HepG2 (cell line): ENCODE measurements around the gene ZNF264. TPM values are rescaled to one million over a fixed set of nuclear protein-coding genes. Genes with fewer than 3 reads are reported as not detected.

Experiments
- ARHGAP35 ChIP-seq: sonication (generic); formaldehyde crosslinking; IDR thresholded peaks from 2 replicates; pipeline ENCODE4 v1.9.0; 2022; ENCODE audit warnings: mild to moderate bottlenecking, inconsistent platforms, moderate library complexity, missing genetic modification reagents, borderline replicate concordance
- ATAD3A ChIP-seq: sonication (generic); formaldehyde crosslinking; IDR thresholded peaks from 2 replicates; pipeline ENCODE4 v1.4.0; 2020; ENCODE audit warnings: missing genetic modification reagents
- FOSL2 ChIP-seq: sonication (generic); formaldehyde crosslinking; IDR thresholded peaks from 2 replicates; pipeline ENCODE4 v1.4.0; 2020; ENCODE audit warnings: missing genetic modification reagents
- FOXA1 ChIP-seq, 2 experiments: fragments of 450-650 bp in 1 of 2; sonication (generic) in 1 of 2; formaldehyde crosslinking in 1 of 2; IDR thresholded peaks; 2 replicates each; pipeline versions ENCODE4 v1.4.0 to v1.6.1; 2016 to 2020; ENCODE audit warnings: missing genetic modification reagents in 1 of 2
- GATAD1 ChIP-seq: IDR thresholded peaks from 2 replicates; pipeline ENCODE4 v1.6.1; 2016; ENCODE audit warnings: missing genetic modification reagents, missing compliant biosample characterization
- HNF4G ChIP-seq, 2 experiments: sonication (generic) in 1 of 2; formaldehyde crosslinking in 1 of 2; IDR thresholded peaks; 2 replicates each; pipeline versions ENCODE4 v1.4.0 to v1.6.1; 2011 to 2020; ENCODE audit warnings: borderline replicate concordance in 2 of 2, low read depth in 2 of 2, mild to moderate bottlenecking in 2 of 2, low read length in 1 of 2, missing genetic modification reagents in 1 of 2, moderate library complexity in 1 of 2
- IKZF1 ChIP-seq: fragments of 450-650 bp; IDR thresholded peaks from 2 replicates; pipeline ENCODE4 v1.7.1; 2016
- KLF11 ChIP-seq: IDR thresholded peaks from 2 replicates; pipeline ENCODE4 v1.6.1; 2016; ENCODE audit warnings: missing compliant biosample characterization
- NR2C2 ChIP-seq: sonication (generic); formaldehyde crosslinking; IDR thresholded peaks from 2 replicates; pipeline ENCODE4 v1.4.0; 2020; ENCODE audit warnings: missing genetic modification reagents, mild to moderate bottlenecking, moderate library complexity, borderline replicate concordance
- SOX13 ChIP-seq, 3 experiments: fragments of 450-650 bp in 1 of 3; sonication (generic) in 1 of 3; formaldehyde crosslinking in 1 of 3; IDR thresholded peaks in 2 of 3; conservative IDR thresholded peaks in 1 of 3; 2 replicates each; pipeline versions ENCODE4 v1.5.0 to v1.6.1; 2016 to 2020; ENCODE audit warnings: antibody characterized with exemption in 1 of 3, mild to moderate bottlenecking in 1 of 3, missing compliant biosample characterization in 1 of 3, missing genetic modification reagents in 1 of 3, moderate library complexity in 1 of 3
- SP1 ChIP-seq, 2 experiments: fragments of 450-650 bp in 1 of 2; sonication (generic) in 1 of 2; formaldehyde crosslinking in 1 of 2; IDR thresholded peaks; 2 replicates each; pipeline versions ENCODE4 v1.4.0 to v1.6.1; 2016 to 2020; ENCODE audit warnings: missing genetic modification reagents in 1 of 2
- SYNCRIP ChIP-seq: fragments of 200-400 bp; formaldehyde crosslinking; IDR thresholded peaks from 2 replicates; pipeline ENCODE4 v1.6.1; 2018; ENCODE audit warnings: mild to moderate bottlenecking, low read depth, low read length; ENCODE audit not compliant: insufficient read depth
- ZBTB44 ChIP-seq: sonication (generic); formaldehyde crosslinking; IDR thresholded peaks from 2 replicates; pipeline ENCODE4 v1.4.0; 2020; ENCODE audit warnings: missing genetic modification reagents
- ZNF335 ChIP-seq: sonication (generic); formaldehyde crosslinking; IDR thresholded peaks from 2 replicates; pipeline ENCODE4 v1.4.0; 2020; ENCODE audit warnings: missing genetic modification reagents
- ZNF34 ChIP-seq: sonication (generic); formaldehyde crosslinking; IDR thresholded peaks from 2 replicates; pipeline ENCODE4 v1.4.0; 2020; ENCODE audit warnings: mild to moderate bottlenecking, missing genetic modification reagents, borderline replicate concordance
- ZNF431 ChIP-seq: sonication (generic); formaldehyde crosslinking; IDR thresholded peaks from 2 replicates; pipeline ENCODE4 v1.9.0; 2022; ENCODE audit warnings: missing genetic modification reagents, low read depth, mild to moderate bottlenecking, borderline replicate concordance
- ZNF451 ChIP-seq: sonication (generic); formaldehyde crosslinking; IDR thresholded peaks from 2 replicates; pipeline ENCODE4 v1.5.0; 2020; ENCODE audit warnings: mild to moderate bottlenecking, missing genetic modification reagents
- ZNF572 ChIP-seq: sonication (generic); formaldehyde crosslinking; IDR thresholded peaks from 2 replicates; pipeline ENCODE4 v1.5.1; 2020; ENCODE audit warnings: mild to moderate bottlenecking, missing genetic modification reagents
- ZSCAN9 ChIP-seq: IDR thresholded peaks from 2 replicates; pipeline ENCODE4 v1.6.1; 2016; ENCODE audit warnings: borderline replicate concordance
- polyA plus RNA-seq, 8 experiments: library from polyadenylated mRNA; depleted of rRNA in 3 of 8; stranded (reverse) in 7 of 8; unstranded in 1 of 8; fragments of >200 nt; fragmentation: Illumina TruSeq in 4 of 8; extraction: Trizol in 4 of 8; gene quantifications; 2 replicates each; pipeline versions ENCODE4 v1.2.1 to v1.2.3, GENCODE V29; 2011 to 2016; ENCODE audit warnings: low read depth in 4 of 8, missing spikeins in 1 of 8, mixed read lengths in 1 of 8; ENCODE audit not compliant: insufficient read depth in 1 of 8
- total RNA-seq, 5 experiments: library from RNA; depleted of rRNA; stranded (reverse); fragments of >200 nt; fragmentation: Illumina TruSeq; extraction: Trizol; gene quantifications; 2 replicates each; pipeline ENCODE4 v1.2.3, GENCODE V29; 2016; ENCODE audit warnings: low read depth in 1 of 5
- TF ChIP-seq, protein P1 (sequence below): sonication (generic); formaldehyde crosslinking; IDR thresholded peaks from 2 replicates; pipeline ENCODE4 v1.8.0; 2022; ENCODE audit warnings: missing genetic modification reagents, mild to moderate bottlenecking, borderline replicate concordance
- TF ChIP-seq, protein P2 (sequence below): sonication (generic); formaldehyde crosslinking; IDR thresholded peaks from 2 replicates; pipeline ENCODE4 v1.8.0; 2022; ENCODE audit warnings: missing genetic modification reagents, low read depth, mild to moderate bottlenecking, borderline replicate concordance
- TF ChIP-seq, protein P3 (sequence below): sonication (generic); formaldehyde crosslinking; IDR thresholded peaks from 2 replicates; pipeline ENCODE4 v1.4.0; 2020; ENCODE audit warnings: mild to moderate bottlenecking, missing genetic modification reagents, borderline replicate concordance

The ZNF264 gene
- total and polyA plus RNA-seq, 2 of the 13 experiments (the other 11 are each of a cell fraction or from before 2014, with no cell fraction given) = 3.5 to 17.6 TPM

DNA sequence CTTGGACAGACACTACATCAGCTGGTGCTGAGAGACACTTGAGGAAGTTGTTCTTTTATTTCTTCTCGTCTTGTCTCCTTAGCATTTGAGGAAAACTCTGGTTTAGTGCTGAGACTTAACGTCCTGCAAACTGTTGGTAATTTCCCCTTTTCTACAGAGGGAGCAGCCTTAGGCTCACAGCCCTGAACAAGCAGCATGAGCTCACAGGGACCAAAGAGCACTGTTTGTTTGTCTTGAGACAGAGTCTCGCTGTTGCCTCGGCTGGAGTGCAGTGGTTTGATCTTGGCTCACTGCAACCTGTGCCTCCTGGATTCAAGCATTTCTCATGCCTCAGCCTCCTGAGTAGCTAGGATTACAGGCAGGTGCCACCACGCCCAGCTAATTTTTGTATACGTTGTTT, 54.7 kb downstream of the ZNF264 start (continued):
- TF ChIP-seq ZBTB44 (CRISPR knock-in tag) (no peak), ZNF451 (no peak), FOXA1 (IDR thresholded peaks at IDR 0.05) (no peak), FOXA1 (CRISPR knock-in tag; IDR thresholded peaks at IDR 0.05) (peak; percentile 78), ZNF572 (CRISPR knock-in tag) (no peak), SP1 (IDR thresholded peaks at IDR 0.05) (no peak), SP1 (CRISPR knock-in tag; IDR thresholded peaks at IDR 0.05) (no peak), FOSL2 (CRISPR knock-in tag) (peak; percentile 45; the same call in 1 of the 2 replicates), ARHGAP35 (CRISPR knock-in tag) (no peak), ZNF335 (CRISPR knock-in tag) (no peak), ZNF431 (CRISPR knock-in tag) (no peak), IKZF1 (no peak), SYNCRIP (no peak), ZSCAN9 (no peak; the same call in 1 of the 2 replicates), SOX13 (IDR thresholded peaks at IDR 0.05) (no peak), SOX13 (CRISPR knock-in tag; conservative IDR thresholded peaks at IDR 0.05 in 1 of 2, IDR thresholded peaks at IDR 0.05 in 1 of 2) (peak in 1 of 2 experiments; percentile 42; a peak in 2 of 4 replicates), ATAD3A (CRISPR knock-in tag) (no peak), HNF4G (IDR thresholded peaks at IDR 0.05; ENCODE audit: borderline replicate concordance, low read depth, low read length) (peak; percentile 67), HNF4G (CRISPR knock-in tag; IDR thresholded peaks at IDR 0.05; ENCODE audit: borderline replicate concordance, low read depth) (peak; percentile 50; the same call in 1 of the 2 replicates), NR2C2 (CRISPR knock-in tag) (no peak), ZNF34 (CRISPR knock-in tag) (no peak), GATAD1 (CRISPR knock-in tag) (peak; percentile 41), KLF11 (CRISPR knock-in tag) (no peak)
- TF ChIP-seq, protein P1, sequence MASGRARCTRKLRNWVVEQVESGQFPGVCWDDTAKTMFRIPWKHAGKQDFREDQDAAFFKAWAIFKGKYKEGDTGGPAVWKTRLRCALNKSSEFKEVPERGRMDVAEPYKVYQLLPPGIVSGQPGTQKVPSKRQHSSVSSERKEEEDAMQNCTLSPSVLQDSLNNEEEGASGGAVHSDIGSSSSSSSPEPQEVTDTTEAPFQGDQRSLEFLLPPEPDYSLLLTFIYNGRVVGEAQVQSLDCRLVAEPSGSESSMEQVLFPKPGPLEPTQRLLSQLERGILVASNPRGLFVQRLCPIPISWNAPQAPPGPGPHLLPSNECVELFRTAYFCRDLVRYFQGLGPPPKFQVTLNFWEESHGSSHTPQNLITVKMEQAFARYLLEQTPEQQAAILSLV (CRISPR knock-in tag) = no peak
- TF ChIP-seq, protein P2, sequence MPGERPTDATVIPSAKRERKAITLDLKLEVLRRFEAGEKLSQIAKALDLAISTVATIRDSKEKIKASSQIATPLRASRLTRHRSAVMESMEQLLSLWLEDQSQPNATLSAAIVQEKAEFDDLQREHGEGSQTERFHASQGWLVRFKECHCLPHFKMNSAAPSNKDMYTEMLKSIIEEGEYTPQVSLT (CRISPR knock-in tag) = no peak
- TF ChIP-seq, protein P3, sequence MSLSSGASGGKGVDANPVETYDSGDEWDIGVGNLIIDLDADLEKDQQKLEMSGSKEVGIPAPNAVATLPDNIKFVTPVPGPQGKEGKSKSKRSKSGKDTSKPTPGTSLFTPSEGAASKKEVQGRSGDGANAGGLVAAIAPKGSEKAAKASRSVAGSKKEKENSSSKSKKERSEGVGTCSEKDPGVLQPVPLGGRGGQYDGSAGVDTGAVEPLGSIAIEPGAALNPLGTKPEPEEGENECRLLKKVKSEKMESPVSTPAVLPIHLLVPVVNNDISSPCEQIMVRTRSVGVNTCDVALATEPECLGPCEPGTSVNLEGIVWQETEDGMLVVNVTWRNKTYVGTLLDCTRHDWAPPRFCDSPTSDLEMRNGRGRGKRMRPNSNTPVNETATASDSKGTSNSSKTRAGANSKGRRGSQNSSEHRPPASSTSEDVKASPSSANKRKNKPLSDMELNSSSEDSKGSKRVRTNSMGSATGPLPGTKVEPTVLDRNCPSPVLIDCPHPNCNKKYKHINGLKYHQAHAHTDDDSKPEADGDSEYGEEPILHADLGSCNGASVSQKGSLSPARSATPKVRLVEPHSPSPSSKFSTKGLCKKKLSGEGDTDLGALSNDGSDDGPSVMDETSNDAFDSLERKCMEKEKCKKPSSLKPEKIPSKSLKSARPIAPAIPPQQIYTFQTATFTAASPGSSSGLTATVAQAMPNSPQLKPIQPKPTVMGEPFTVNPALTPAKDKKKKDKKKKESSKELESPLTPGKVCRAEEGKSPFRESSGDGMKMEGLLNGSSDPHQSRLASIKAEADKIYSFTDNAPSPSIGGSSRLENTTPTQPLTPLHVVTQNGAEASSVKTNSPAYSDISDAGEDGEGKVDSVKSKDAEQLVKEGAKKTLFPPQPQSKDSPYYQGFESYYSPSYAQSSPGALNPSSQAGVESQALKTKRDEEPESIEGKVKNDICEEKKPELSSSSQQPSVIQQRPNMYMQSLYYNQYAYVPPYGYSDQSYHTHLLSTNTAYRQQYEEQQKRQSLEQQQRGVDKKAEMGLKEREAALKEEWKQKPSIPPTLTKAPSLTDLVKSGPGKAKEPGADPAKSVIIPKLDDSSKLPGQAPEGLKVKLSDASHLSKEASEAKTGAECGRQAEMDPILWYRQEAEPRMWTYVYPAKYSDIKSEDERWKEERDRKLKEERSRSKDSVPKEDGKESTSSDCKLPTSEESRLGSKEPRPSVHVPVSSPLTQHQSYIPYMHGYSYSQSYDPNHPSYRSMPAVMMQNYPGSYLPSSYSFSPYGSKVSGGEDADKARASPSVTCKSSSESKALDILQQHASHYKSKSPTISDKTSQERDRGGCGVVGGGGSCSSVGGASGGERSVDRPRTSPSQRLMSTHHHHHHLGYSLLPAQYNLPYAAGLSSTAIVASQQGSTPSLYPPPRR = no peak
